ENCODE results near the gene UPK3BL2.
"Not testable (repeated sequence)": the region's sequence is repeated elsewhere in the genome, so short reads cannot be mapped to it uniquely, and the experiment has no call there.

- TF ChIP-seq SP1 (IDR thresholded peaks at IDR 0.05); CTBP1 (IDR thresholded peaks at IDR 0.05; ENCODE audit: borderline replicate concordance); TARDBP (IDR thresholded peaks at IDR 0.05): not testable (repeated sequence)
Observed at GRCh38 chr7:102510575-102510974, 32.9 kb downstream of the UPK3BL2 start.

All from HEK293T (cell line).